Gastrocnemius medialis (tissue), 4 donors: ENCODE data around the gene FAM193B.

Source experiments
- POLR2A ChIP-seq, 2 donors: fragments of 450-650 bp; IDR thresholded peaks; one replicate each; pipeline ENCODE4 v1.6.1; 2017; ENCODE audit warnings: antibody characterized with exemption in 2 of 2, mild to moderate bottlenecking in 2 of 2, moderate library complexity in 2 of 2
- TF ChIP-seq, protein P1 (sequence below), 5 experiments: fragments of 450-650 bp in 3 of 5; fragments of 200-600 bp in 2 of 5; sonication (generic) in 2 of 5; IDR thresholded peaks in 4 of 5; conservative IDR thresholded peaks in 1 of 5; 1 replicate in 4 of 5; 2 replicates in 1 of 5; pipeline ENCODE4 v1.5.1; 2016 to 2019; ENCODE audit warnings: antibody characterized with exemption in 5 of 5, mild to moderate bottlenecking in 3 of 5, moderate library complexity in 3 of 5

- TF ChIP-seq, protein P1, sequence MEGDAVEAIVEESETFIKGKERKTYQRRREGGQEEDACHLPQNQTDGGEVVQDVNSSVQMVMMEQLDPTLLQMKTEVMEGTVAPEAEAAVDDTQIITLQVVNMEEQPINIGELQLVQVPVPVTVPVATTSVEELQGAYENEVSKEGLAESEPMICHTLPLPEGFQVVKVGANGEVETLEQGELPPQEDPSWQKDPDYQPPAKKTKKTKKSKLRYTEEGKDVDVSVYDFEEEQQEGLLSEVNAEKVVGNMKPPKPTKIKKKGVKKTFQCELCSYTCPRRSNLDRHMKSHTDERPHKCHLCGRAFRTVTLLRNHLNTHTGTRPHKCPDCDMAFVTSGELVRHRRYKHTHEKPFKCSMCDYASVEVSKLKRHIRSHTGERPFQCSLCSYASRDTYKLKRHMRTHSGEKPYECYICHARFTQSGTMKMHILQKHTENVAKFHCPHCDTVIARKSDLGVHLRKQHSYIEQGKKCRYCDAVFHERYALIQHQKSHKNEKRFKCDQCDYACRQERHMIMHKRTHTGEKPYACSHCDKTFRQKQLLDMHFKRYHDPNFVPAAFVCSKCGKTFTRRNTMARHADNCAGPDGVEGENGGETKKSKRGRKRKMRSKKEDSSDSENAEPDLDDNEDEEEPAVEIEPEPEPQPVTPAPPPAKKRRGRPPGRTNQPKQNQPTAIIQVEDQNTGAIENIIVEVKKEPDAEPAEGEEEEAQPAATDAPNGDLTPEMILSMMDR (IDR thresholded peaks at IDR 0.05 in 4 of 5, conservative IDR thresholded peaks at IDR 0.05 in 1 of 5) = no peak
- peak in 1 of 2 donors; percentile 20 for TF ChIP-seq POLR2A (IDR thresholded peaks at IDR 0.05)
These were observed 8.1 kb downstream of the FAM193B start for GRCh38 chr5:177546258-177546741.
